Left lung (tissue), 10 donors: ENCODE results near the gene FAIM2. TPM values are rescaled to one million over a fixed set of nuclear protein-coding genes. Genes with fewer than 3 reads are reported as not detected.

Experiments used
- ATAC-seq: fragments of 200-7000 bp; cut with Tn5 transposase; one replicate; pipeline ENCODE4 v1.9.1; 2020; ENCODE audit warnings: moderate library complexity
- DNase-seq, 4 donors: peaks; one replicate each; pipeline ENCODE4 v3.0.0-alpha.2; 2013 to 2020
- H3K27ac ChIP-seq, 2 donors: fragments of 200-600 bp; sonication (generic) in 1 of 2; one replicate each; pipeline versions ENCODE4 v1.5.0 to v1.8.0; 2020 to 2021
- H3K27me3 ChIP-seq, 2 donors: fragments of 200-600 bp; sonication (generic) in 1 of 2; one replicate each; pipeline versions ENCODE4 v1.5.0 to v1.8.0; 2020 to 2021
- H3K36me3 ChIP-seq, 2 donors: fragments of 200-600 bp; sonication (generic) in 1 of 2; one replicate each; pipeline versions ENCODE4 v1.5.0 to v1.8.0; 2020 to 2021
- H3K4me1 ChIP-seq, 2 donors: fragments of 200-600 bp; one replicate each; pipeline ENCODE4 v1.8.0; 2021
- H3K4me3 ChIP-seq, 2 donors: fragments of 200-600 bp; sonication (generic) in 1 of 2; one replicate each; pipeline versions ENCODE4 v1.5.0 to v1.8.0; 2020 to 2021; ENCODE audit warnings: mild to moderate bottlenecking in 1 of 2
- H3K9me3 ChIP-seq, 2 donors: fragments of 200-600 bp; sonication (generic) in 1 of 2; one replicate each; pipeline versions ENCODE4 v1.5.0 to v1.8.0; 2020 to 2021
- intact Hi-C, 2 donors: fragments of 100-400 bp; cut with DNase I; formaldehyde crosslinking; loops; one replicate each; pipeline versions ENCODE4 v1.11.2 to v1.14.2; 2022
- polyA plus RNA-seq, 6 donors: library from polyadenylated mRNA; unstranded; fragments of 120-200 nt; gene quantifications; one replicate each; pipeline ENCODE4 v1.2.1, GENCODE V29; 2013; ENCODE audit not compliant: insufficient read length in 6 of 6
- total RNA-seq, 2 donors: library from RNA; stranded (reverse); fragmentation: NEBNext Ultra II Directional; extraction: Animal tissue kit (Norgen Biotek cat#: 25700); gene quantifications; one replicate each; pipeline ENCODE4 v1.2.1, GENCODE V29; 2021
- TF ChIP-seq, protein P1 (sequence below), 2 donors: fragments of 200-600 bp; sonication (generic) in 1 of 2; IDR thresholded peaks; one replicate each; pipeline versions ENCODE4 v1.5.0 to v1.8.0; 2021; ENCODE audit warnings: antibody characterized with exemption in 2 of 2
- donor health status: DM: no; HTN: yes; CAD: no.
- donor health status: DM: no; HTN: no; CAD: no.

FAIM2 gene
- total and polyA plus RNA-seq, 8 donors = 0.27 to 1.8 (median 0.70) TPM

DNA sequence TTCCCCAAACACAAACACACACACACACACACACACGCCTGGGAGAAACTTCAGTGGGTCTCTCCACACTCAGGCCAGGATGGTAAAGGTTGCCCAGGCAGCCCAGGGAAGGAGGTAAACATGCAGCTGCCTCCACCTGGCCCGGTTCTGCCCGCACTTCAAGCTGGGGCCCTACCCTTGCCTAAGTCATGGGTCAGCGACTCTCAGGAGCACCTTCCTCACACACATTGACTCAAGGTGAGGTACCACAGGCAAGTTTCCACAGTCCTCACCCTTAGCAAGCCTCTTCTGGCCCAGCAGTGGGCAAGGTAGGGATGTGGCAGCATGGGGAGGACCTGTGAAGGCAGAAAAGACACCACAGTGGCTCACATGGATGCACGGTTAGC lies 14.1 kb upstream of the FAIM2 start:
- intact Hi-C loops = no loop called here
- ATAC-seq = no peak
- no peak overlapping the region for H3K4me3 ChIP-seq
- peak in 1 of 4 donors; percentile 21 for DNase-seq
- peaks cover 0 to 8% of the 10 kb centered on the region in 2 donors for H3K4me1 ChIP-seq
- TF ChIP-seq, protein P1, sequence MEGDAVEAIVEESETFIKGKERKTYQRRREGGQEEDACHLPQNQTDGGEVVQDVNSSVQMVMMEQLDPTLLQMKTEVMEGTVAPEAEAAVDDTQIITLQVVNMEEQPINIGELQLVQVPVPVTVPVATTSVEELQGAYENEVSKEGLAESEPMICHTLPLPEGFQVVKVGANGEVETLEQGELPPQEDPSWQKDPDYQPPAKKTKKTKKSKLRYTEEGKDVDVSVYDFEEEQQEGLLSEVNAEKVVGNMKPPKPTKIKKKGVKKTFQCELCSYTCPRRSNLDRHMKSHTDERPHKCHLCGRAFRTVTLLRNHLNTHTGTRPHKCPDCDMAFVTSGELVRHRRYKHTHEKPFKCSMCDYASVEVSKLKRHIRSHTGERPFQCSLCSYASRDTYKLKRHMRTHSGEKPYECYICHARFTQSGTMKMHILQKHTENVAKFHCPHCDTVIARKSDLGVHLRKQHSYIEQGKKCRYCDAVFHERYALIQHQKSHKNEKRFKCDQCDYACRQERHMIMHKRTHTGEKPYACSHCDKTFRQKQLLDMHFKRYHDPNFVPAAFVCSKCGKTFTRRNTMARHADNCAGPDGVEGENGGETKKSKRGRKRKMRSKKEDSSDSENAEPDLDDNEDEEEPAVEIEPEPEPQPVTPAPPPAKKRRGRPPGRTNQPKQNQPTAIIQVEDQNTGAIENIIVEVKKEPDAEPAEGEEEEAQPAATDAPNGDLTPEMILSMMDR (IDR thresholded peaks at IDR 0.05) = no peak
- H3K27me3 ChIP-seq = peaks cover 0 to 13% of the 10 kb centered on the region in 2 donors
- no peaks in the 10 kb centered on the region for H3K36me3 ChIP-seq
- no peaks in the 10 kb centered on the region for H3K9me3 ChIP-seq
- H3K27ac ChIP-seq = no peak overlapping the region

DNA sequence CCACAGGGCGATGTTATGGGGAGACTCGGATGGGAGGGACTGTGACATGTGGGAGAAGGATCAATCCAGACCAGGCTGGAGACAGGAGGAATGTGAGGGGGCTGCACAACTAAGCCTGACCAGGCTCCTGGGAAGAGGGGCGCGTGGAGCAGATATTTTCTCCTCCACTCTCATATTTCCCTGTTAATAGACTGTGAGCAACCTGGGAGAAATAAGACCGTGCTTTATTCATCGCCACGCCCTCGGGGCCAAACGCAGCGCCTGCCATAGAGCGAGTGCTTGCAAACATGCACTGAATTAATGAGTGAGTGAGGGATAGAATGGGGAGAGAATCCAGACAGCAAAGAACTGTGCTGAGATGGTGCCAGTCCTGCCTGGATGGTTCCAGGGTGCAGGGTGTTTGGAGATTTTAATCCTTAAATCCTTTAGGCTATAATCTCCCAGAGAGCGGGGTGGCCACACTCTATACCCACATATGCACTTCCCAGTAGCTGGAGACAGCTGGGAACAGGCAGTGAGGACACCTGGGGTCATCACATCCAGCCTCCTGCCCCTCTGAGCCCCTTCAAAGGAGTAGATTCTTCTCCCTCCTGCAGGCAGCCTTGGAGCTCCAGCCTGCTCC lies 13.6 kb upstream of the FAIM2 start:
- DNase-seq = peak in 1 of 4 donors; percentile 41
- TF ChIP-seq, protein P1 (IDR thresholded peaks at IDR 0.05) = no peak
- Histone ChIP-seq H3K4me1 (peaks cover 0 to 8% of the 10 kb centered on the region in 2 donors), H3K9me3 (no peaks in the 10 kb centered on the region), H3K36me3 (no peaks in the 10 kb centered on the region), H3K4me3 (no peak overlapping the region), H3K27me3 (peaks cover 0 to 13% of the 10 kb centered on the region in 2 donors), H3K27ac (no peak overlapping the region)
- intact Hi-C loops = no loop called here
- no peak for ATAC-seq

DNA sequence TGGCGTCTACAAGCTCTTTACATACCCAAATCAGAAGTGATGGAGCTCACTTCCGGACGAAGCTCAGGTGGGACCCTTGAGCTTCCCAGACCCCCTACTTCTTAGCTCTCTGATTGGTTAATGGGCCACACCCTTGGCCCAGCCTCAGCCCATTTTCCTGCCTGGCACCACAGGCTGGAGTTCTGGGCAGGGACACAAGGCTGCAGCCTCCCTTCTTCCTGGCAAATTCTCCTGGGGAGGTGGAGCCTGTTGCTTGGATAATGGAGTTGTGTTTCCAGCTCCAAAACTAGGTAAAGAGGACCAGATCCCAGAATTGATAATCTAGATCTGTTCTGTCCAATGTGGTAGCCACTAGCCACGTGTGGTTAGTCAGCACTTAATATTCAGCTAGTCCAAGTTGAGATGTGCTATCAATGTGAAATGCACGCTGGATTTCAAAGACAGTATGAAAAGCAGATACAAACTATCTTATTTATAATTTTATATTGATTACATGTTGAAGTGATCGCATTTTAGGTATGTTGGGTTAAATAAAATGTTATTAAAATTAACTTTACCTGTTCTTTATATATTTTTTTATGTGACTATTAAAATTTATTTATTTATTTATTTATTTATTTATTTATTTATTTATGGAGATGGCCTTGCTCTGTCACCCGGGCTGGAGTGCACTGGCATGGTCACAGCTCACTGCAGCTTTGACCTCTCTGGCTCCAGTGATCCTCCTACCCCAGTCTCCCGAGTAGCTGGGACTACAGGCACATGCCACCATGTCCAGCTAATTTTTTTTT lies 12.6 kb upstream of the FAIM2 start:
- DNase-seq (peak in 1 of 4 donors; percentile 16), ATAC-seq (no peak)
- H3K27me3 ChIP-seq = peaks cover 0 to 13% of the 10 kb centered on the region in 2 donors
- no peaks in the 10 kb centered on the region for H3K36me3 ChIP-seq
- intact Hi-C loops = no loop called here
- H3K4me3 ChIP-seq = no peak overlapping the region
- no peak overlapping the region for H3K27ac ChIP-seq
- peaks cover 0 to 8% of the 10 kb centered on the region in 2 donors for H3K4me1 ChIP-seq
- TF ChIP-seq, protein P1 (IDR thresholded peaks at IDR 0.05) = no peak
- no peaks in the 10 kb centered on the region for H3K9me3 ChIP-seq

DNA sequence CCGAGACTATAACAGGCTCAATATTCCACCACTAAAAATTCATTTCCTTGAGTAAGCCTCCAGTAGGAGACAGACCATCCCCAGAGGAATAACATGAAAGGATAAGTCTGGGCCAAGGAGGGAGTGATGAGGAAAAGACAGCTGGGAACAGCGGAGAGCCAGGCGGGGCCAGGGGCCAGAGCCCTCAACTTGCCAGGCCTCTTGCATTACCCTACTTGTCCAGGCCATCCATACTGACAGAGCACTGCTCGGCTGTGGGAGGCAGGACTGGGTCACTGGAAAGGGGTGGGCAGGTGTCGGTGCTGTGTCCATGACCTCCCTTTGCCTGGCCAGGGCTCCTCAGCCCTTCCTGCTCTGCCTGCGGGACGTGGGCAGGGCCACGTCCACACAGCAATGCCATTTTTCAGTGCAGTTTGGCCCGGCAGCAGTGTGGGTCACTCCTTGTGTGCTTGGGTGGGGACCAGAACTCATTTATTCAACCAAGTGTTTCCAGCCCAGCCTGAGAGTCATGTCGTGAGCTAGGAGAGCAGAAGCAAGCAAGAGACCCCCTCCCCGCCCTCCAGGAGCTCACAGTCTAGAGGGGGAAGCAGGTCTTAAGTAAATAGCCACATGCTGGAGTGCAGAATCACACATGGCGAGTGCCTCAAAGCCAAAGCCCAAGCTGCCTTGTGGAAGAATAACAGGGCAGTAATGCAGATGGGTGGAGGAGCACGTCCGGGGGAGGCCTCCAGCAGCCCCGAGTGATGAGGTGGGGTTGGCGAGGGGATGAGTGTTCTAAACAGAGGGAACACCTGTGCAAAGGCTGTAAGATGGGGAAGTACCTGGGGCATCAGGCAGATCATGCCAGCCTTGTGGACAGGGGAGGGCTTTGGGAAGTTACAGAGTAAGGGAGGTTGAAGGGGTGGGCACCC lies 8.9 kb upstream of the FAIM2 start:
- H3K36me3 ChIP-seq = no peaks in the 10 kb centered on the region
- H3K9me3 ChIP-seq = no peaks in the 10 kb centered on the region
- DNase-seq (peak in 1 of 4 donors; percentile 50), ATAC-seq (no peak)
- H3K4me1 ChIP-seq = no peaks in the 10 kb centered on the region
- H3K27ac ChIP-seq = no peak overlapping the region
- TF ChIP-seq, protein P1 (IDR thresholded peaks at IDR 0.05) = no peak
- H3K4me3 ChIP-seq = no peak overlapping the region
- peaks cover 0 to 8% of the 10 kb centered on the region in 2 donors for H3K27me3 ChIP-seq
- intact Hi-C loops = no loop called here
